Measurements from ENCODE around the gene NPIPA7.
"Not testable (repeated sequence)": the region's sequence is repeated elsewhere in the genome, so short reads cannot be mapped to it uniquely, and the experiment has no call there.

The NPIPA7 gene

DNA sequence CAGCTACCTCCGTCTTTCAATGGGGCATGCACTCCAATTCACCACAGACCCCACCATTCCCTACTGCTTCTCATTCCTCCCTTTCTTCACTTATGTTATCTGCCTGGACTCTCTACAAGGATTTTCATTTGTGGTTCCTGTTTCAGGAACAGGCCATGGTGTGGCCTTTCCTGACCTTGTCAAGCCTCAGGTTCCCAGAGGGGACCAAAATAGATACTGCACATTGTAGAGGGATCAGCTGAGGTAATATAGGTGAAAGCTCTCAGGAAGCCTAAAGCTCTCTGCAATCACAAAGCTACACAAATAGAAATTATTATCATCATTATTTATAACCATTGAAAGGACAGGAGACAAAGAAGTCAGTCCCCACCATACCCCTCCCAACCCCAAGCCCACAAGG lies 41.6 kb downstream of the NPIPA7 start:
- DNase-seq (ENCODE audit: low spot score) = not testable (repeated sequence)

DNA sequence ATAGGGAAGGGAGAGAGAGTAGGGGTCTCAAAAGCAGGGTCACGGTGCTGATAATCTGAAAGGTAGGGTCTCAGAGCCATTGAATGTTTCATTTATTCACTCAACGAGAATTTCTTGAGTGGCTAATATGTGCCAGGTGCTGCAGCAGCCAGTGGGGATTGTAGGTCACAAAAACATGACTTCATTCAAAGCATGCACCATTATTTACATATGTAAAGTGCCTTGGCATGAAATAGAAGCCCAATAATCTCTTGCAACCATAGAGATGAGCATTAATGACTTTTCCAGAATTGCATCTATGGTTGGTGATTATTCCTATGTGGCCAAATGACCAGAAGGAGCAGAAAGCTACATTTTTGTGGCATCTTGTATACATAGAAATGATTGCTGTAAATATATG lies 46.2 kb downstream of the NPIPA7 start:
- not testable (repeated sequence) for DNase-seq (ENCODE audit: low spot score)

DNA sequence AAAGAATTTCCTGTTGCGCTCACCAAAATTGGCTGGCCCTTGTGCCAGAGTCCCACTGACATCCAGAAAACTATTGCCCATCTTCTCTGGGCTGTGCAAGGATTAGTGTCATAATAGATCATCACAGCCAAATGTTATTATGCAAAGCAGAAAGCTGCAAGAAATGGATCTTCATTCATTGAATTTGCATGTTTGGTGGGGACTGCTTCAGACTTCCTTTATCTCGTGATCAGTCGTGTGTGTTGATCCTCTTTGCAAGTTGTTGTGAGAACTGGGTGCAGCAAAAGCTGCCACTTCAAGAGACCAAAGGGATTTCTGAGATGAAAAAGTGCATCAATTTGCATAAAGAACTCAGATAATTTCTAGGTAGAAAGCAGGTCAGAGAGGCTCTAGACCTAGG lies 52.2 kb downstream of the NPIPA7 start:
- DNase-seq (ENCODE audit: low spot score) = not testable (repeated sequence)

GRCh38 chr16:16434711-16435110 lies 55.8 kb downstream of the NPIPA7 start:
- DNase-seq (ENCODE audit: low spot score) = not testable (repeated sequence)

- DNase-seq (ENCODE audit: low spot score) = not testable (repeated sequence)
Observed at GRCh38 chr16:16441401-16441800, 62.5 kb downstream of the NPIPA7 start.

All from CD4-positive, alpha-beta T cell treated with Interleukin-2 at 100 ng/mL for 4 hours (primary cell).